Fibroblast of skin of abdomen (primary cell): ENCODE results near the gene ACTR1A.
"Not testable (repeated sequence)": the region's sequence is repeated elsewhere in the genome, so short reads cannot be mapped to it uniquely, and the experiment has no call there.

Experiments used
- DNase-seq: peaks from one replicate; pipeline ENCODE4 v3.0.0-alpha.2; 2013

ACTR1A gene

GRCh38 chr10:102480396-102480795 lies 22.1 kb downstream of the ACTR1A start:
- DNase-seq, result no peak

DNA sequence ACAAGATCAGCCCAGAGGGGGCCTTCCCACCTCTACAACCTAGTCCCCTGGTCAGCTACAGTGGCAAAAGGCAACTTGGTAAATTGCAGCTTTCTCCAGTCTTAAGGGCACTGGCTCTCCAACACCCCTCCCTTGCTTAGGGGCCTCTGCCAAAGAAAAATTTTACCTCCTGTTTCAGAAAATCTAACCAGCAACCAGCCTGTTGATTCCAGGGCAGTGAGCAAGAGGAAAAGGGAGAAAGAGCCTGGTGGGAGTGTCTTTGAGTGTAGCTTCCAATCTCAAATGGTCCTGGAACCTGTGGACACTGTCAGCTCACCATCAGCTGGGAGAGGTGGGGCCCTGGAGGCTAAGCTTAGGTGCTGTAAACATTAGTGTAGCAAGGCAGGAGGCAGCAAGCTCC lies 22.9 kb downstream of the ACTR1A start:
- no peak for DNase-seq

GRCh38 chr10:102476466-102477141 lies 25.9 kb downstream of the ACTR1A start:
- DNase-seq, result no peak

DNA sequence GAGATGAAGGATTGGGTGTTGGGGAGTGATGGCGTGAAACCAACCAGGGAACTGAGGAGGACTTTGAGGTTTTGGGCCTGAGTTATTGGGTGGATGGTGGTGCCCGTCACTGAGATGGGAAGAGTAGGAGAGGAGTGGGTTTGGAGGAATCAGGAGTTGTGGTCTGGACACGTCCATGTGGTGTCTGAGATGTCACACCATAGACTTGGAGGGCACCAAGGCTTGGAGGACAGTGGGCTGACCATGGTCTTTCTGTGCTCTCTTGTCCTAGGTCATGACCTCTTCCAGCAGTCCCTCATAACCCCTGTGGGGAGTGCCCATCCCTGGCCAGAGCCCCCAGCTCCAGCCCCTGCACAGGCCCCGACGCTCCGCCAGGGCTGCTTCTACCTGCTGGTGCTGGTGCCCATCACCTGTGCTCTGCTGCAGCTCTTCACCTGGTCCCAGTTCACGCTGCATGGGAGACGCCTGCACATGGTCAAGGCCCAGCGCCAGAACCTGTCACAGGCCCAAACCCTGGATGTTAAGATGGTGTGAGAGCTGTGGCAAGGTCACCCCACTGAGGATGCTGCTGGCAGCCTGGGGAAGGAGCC lies 27.0 kb downstream of the ACTR1A start:
- no peak for DNase-seq

DNA sequence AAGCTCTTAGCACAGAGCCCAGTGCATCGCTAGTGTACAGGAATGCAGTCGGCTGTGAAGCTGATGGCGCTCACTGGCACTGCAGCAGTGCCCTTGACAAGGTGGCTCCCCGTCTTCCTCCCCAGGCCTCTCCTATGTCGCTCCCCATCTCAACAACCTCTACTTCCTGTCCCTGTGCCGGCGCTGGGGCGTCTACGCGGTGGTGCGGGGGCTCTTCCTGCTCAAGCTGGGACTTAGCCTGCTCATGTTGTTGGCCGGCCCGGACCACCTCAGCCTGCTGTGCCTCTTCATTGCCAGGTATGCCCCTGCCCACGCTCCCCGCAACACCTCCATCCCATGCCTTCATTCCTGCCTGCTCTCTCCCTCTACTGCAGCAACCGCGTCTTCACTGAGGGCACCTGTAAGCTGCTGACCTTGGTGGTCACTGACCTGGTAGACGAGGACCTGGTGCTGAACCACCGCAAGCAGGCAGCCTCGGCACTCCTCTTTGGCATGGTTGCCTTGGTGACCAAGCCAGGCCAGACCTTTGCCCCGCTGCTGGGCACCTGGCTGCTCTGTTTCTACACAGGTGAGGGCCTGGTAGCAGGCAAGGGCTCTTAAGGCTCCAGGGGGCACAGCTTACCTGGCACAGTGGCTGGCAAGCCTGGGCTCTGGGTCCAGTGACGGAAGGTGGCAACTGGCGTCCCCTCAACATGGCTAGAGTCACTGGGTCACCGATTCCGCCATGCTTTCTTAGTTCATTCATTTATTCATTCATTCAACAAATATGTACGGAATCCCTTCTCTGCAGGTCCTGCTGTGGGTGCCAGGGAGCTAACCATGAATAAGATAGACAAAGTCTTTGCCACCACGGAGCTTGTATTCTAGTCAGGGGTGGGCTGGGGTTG lies 28.8 kb downstream of the ACTR1A start:
- DNase-seq, result no peak

GRCh38 chr10:102470579-102471546 lies 31.6 kb downstream of the ACTR1A start:
- DNase-seq, result no peak

GRCh38 chr10:102468683-102469082 lies 33.8 kb downstream of the ACTR1A start:
- DNase-seq, result no peak

GRCh38 chr10:102467971-102468438 lies 34.5 kb downstream of the ACTR1A start:
- DNase-seq, result no peak

- DNase-seq, result no peak
These were observed 35.2 kb downstream of the ACTR1A start for GRCh38 chr10:102467318-102467717.

GRCh38 chr10:102465466-102465865 lies 37.0 kb downstream of the ACTR1A start:
- DNase-seq, result no peak

- DNase-seq, result no peak
These were observed 38.5 kb downstream of the ACTR1A start for GRCh38 chr10:102463983-102464382.

DNA sequence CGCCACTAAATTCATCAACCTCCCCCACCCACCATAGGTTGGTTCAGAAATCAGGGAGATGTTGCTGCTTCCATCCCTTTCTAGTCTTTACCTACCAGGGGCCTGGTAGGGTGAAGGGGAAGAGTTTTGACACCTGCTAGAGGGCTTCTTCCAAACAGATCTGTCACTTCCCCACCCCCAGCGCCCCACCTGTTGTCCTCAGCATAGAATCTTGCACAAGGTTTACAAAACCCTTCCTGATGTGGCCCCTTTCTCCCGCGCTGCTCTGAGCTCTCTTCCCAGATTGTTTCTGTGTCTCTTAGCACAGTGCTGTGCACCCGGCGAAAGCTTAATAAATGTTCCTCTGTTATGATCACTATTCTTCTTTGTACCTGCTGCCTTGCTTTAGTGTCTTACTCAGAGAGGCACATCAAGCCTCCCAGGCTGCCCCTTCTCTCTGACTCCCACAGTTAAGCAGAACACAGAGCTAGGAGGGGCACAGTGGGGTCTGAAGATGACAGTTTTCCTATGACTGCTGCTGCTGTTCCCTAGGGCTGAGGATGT lies 39.9 kb downstream of the ACTR1A start:
- DNase-seq, result no peak

DNA sequence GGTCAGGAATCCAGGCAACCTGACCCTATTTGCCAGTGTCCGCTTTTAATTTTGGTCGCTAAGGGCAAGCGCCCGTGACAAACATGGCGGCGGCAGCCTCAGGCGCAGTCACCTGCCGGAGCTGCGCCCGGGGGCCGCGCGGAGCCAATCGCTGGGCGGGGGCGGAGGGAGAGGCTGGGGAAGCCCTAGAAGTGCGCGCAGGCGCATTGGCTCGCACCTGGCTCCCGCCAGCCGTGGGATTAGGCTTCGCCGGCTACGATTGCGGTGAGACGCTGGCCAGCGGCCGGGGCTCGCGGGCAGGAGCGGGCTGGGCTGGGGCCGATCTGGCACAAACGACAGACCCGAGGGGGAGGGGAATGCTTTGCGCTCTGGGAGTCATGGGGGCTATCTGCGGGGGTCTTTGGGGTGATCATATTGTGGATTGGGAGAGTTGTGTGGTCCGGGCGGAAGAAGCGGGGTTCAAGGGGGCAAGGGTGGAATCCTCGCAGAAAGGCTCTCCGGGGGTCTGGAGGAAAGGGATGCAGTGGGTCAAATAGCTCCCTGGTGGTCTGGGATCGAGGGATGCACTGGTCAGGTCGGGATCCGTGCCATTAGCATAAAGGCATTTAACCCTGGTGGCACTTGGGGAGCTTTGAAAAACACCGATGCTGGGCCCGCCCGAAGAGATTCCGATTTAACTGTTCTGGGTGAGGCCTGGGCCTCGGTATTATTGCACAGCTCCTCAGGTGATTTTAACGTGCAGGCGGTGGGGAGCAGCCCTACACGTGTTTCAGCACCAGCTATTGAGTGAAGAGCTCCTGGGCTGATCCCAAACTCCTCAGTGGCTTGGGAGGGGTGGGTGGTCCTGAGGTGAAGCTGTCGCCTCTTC lies 41.1 kb downstream of the ACTR1A start:
- peak; percentile 77 for DNase-seq

GRCh38 chr10:102460836-102461186 lies 41.7 kb downstream of the ACTR1A start:
- no peak for DNase-seq

GRCh38 chr10:102458656-102459055 lies 43.9 kb downstream of the ACTR1A start:
- DNase-seq, result no peak

DNA sequence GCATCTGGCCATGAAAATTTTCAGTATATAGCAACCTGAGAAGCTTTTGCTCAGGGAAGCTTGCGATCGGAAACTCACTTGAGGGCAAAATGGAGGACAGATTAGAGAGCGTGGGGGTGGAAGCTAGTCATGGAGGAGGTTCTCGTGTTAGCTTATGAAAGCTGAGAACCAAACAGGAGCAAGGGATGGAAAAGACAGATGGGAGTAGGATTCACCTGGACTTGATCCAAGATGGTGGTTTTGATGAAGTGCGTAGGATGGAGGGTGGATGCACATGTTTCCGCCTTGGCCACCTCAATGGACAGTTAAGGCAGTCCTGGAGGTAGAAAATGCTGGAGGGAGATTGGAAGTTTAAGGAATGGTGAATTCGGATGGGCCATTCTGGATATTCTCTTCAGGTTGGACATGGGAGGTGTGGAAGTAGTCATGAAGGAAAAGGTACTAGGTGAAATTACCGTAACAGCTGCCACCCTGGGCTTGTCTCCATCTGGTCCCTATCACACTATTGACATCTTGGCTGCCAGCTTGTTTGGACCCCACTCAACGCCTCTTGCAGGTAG lies 44.8 kb downstream of the ACTR1A start:
- DNase-seq, result peak; percentile 14

- peak; percentile 84 for DNase-seq
These were observed 46.5 kb downstream of the ACTR1A start for GRCh38 chr10:102455893-102456471.

- DNase-seq, result not testable (repeated sequence)
These were observed 47.6 kb downstream of the ACTR1A start for GRCh38 chr10:102454662-102455487.

DNA sequence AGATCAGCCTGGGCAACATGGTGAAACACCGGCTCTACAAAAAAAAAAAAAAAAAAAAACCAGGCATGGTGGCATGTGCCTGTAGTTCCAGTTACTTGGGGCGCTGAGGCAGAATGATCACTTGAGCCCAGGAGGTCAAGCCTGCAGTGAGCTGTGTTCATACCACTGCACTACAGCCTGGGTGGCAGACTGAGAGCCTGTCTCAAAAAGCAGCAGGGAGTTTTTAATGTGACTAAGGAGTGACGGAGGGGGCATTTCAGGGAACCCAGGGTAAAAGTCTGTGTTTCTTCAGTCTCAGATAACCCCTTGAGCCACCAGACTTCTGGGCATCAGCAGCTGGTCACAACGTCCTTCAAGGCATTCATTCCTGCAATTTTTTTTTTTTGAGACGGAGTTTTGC lies 49.0 kb downstream of the ACTR1A start:
- DNase-seq, result no peak
